Activated B cell treated with CpG ODN at 0.5 μM for 24 hours (primary cell): ENCODE results near the gene CALN1. TPM values are rescaled to one million over a fixed set of nuclear protein-coding genes. Genes with fewer than 3 reads are reported as not detected.
"Not testable (repeated sequence)": the region's sequence is repeated elsewhere in the genome, so short reads cannot be mapped to it uniquely, and the experiment has no call there.

Source experiments
- ATAC-seq: fragments of 200-7000 bp; cut with Tn5 transposase; one replicate; pipeline ENCODE4 v1.10.0; 2021; ENCODE audit warnings: low read depth, mild to moderate bottlenecking, moderate library complexity
- CTCF ChIA-PET: fragments of 350-600 bp; sonication (Branson Sonifier 250); formaldehyde crosslinking; loops from one replicate; lab custom pipeline; 2021; ENCODE audit warnings: antibody characterized with exemption; lab: Charles Lee
- POLR2A ChIA-PET: fragments of 350-600 bp; sonication (Branson Sonifier 250); formaldehyde crosslinking; loops from one replicate; lab custom pipeline; 2021; ENCODE audit warnings: antibody characterized with exemption; lab: Charles Lee
- DNase-seq: peaks from one replicate; pipeline ENCODE4 v3.0.0; 2022
- H3K27ac Mint-ChIP-seq: one replicate; pipeline ENCODE4 v1.8.0; 2020; ENCODE audit warnings: mixed read lengths
- H3K27me3 Mint-ChIP-seq: one replicate; pipeline ENCODE4 v1.8.0; 2021; ENCODE audit warnings: mixed read lengths
- H3K36me3 Mint-ChIP-seq: one replicate; pipeline ENCODE4 v1.8.0; 2021; ENCODE audit warnings: low read depth, mixed read lengths
- H3K4me1 Mint-ChIP-seq: one replicate; pipeline ENCODE4 v1.8.0; 2021; ENCODE audit warnings: mixed read lengths
- H3K4me3 Mint-ChIP-seq: one replicate; pipeline ENCODE4 v1.8.0; 2020; ENCODE audit warnings: mild to moderate bottlenecking, mixed read lengths
- H3K9me3 Mint-ChIP-seq: one replicate; pipeline ENCODE4 v1.8.0; 2020; ENCODE audit warnings: mixed read lengths
- intact Hi-C: fragments of 100-400 bp; cut with micrococcal nuclease; formaldehyde crosslinking; loops from one replicate; pipeline ENCODE4 v1.15.1; 2024
- total RNA-seq: library from RNA; stranded (reverse); gene quantifications from 2 replicates; pipeline ENCODE4 v1.2.3, GENCODE V29; 2022
- TF ChIP-seq, protein P1 (sequence below): fragments of 200-600 bp; IDR thresholded peaks from one replicate; pipeline ENCODE4 v1.8.0; 2022; ENCODE audit warnings: antibody characterized with exemption, mild to moderate bottlenecking

CALN1 gene
- total RNA-seq, 1 donor from 2014 or later: not detected

DNA sequence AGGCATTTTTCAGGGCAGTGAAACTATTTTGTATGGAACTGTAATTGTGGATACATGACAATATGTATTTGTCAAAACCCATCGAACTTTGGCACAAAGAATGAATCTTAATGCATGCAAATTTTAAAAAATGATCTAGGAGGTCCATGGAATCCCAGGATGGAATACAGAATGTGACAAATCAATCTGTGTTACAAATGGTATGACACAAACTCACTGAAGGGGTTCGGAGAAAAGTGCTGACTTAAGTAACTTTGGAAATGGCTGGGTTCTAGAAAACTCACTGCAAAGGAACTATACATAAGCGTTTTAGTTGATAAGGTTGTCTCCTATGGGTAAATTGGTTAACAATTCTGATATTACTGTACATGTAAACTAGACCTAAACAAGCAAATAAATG, 26.0 kb downstream of the CALN1 start:
- Mint-ChIP-seq H3K27me3 (no peaks in the 10 kb centered on the region), H3K9me3 (peaks cover 3% of the 10 kb centered on the region), H3K27ac (no peak overlapping the region), H3K4me1 (no peaks in the 10 kb centered on the region), H3K4me3 (no peak overlapping the region), H3K36me3 (no peaks in the 10 kb centered on the region)
- DNase-seq (no peak), ATAC-seq (no peak)
- TF ChIP-seq, protein P1, sequence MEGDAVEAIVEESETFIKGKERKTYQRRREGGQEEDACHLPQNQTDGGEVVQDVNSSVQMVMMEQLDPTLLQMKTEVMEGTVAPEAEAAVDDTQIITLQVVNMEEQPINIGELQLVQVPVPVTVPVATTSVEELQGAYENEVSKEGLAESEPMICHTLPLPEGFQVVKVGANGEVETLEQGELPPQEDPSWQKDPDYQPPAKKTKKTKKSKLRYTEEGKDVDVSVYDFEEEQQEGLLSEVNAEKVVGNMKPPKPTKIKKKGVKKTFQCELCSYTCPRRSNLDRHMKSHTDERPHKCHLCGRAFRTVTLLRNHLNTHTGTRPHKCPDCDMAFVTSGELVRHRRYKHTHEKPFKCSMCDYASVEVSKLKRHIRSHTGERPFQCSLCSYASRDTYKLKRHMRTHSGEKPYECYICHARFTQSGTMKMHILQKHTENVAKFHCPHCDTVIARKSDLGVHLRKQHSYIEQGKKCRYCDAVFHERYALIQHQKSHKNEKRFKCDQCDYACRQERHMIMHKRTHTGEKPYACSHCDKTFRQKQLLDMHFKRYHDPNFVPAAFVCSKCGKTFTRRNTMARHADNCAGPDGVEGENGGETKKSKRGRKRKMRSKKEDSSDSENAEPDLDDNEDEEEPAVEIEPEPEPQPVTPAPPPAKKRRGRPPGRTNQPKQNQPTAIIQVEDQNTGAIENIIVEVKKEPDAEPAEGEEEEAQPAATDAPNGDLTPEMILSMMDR: no peak
- intact Hi-C loops: no loop called here
- POLR2A ChIA-PET: no interaction called here
- CTCF ChIA-PET: no interaction called here

GRCh38 chr7:72362246-72362645, 49.9 kb downstream of the CALN1 start:
- intact Hi-C loops: no loop called here

DNA sequence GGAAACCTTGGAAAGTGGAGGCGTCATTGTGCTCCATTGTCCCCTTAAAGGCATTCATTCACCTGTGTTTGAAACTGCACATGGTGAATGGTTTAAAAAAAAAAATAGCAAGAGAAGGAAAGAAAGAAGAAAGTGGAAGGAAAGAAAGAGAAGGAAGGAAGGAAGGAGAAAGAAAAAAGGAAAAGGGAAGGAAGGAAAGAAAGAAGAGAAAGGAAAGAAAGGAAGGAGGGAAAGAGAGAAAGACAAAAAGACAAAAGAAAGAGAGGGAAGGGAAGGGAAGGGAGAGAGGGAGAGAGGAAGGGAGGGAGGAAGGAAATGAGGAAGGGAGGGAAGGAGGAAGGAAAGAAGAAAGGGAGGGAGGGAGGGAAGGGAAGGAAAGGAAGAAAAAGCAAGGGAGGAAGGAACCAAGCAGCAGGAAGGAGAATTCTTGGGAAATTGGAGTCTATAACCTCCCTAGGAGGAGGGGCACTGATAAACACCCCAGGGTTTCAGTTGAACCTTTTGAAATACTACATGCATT, 66.9 kb downstream of the CALN1 start:
- POLR2A ChIA-PET: no interaction called here
- ATAC-seq: no peak

More at GRCh38 chr7:72362246-72362645, 49.9 kb downstream of the CALN1 start:
- no peaks in the 10 kb centered on the region for H3K4me1 Mint-ChIP-seq
- H3K27ac Mint-ChIP-seq: no peak overlapping the region
- no peaks in the 10 kb centered on the region for H3K27me3 Mint-ChIP-seq
- TF ChIP-seq, protein P1: no peak
- ChIA-PET CTCF (no interaction called here), POLR2A (no interaction called here)
- no peaks in the 10 kb centered on the region for H3K36me3 Mint-ChIP-seq
- ATAC-seq (no peak), DNase-seq (no peak)
- no peaks in the 10 kb centered on the region for H3K9me3 Mint-ChIP-seq
- no peak overlapping the region for H3K4me3 Mint-ChIP-seq

DNA sequence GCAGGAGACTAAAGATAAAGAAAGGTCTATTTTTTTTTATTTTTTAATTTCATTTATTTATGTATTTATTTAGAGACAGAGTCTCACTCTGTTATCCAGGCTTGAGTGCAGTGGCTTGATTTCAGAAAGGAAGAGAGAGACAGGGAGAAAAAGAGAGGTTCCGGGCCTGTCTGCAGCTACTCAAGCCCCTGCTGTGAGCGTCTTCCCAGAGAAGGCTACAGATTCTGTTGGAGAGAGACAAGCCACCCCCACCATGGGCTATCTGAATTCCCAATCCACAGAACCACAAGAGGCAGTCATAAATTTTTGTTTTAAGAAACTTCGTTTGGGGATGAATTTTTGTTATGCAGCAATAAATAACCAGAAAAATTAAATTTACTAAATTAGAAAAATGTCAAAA, 68.1 kb downstream of the CALN1 start:
- TF ChIP-seq, protein P1: no peak
- Mint-ChIP-seq H3K9me3 (peaks cover 4% of the 10 kb centered on the region), H3K4me3 (no peak overlapping the region), H3K4me1 (no peaks in the 10 kb centered on the region), H3K36me3 (no peaks in the 10 kb centered on the region), H3K27me3 (peaks cover 12% of the 10 kb centered on the region), H3K27ac (no peak overlapping the region)
- no peak for ATAC-seq
- ChIA-PET POLR2A (no interaction called here), CTCF (no interaction called here)
- intact Hi-C loops: no loop called here
- no peak for DNase-seq

More for the DNA sequence above, 66.9 kb downstream of the CALN1 start:
- CTCF ChIA-PET: no interaction called here
- peaks cover 7% of the 10 kb centered on the region for H3K27me3 Mint-ChIP-seq
- intact Hi-C loops: no loop called here
- DNase-seq: no peak
- no peak overlapping the region for H3K4me3 Mint-ChIP-seq
- TF ChIP-seq, protein P1: no peak
- peaks cover 8% of the 10 kb centered on the region for H3K9me3 Mint-ChIP-seq
- H3K27ac Mint-ChIP-seq: no peak overlapping the region
- H3K4me1 Mint-ChIP-seq: no peaks in the 10 kb centered on the region
- H3K36me3 Mint-ChIP-seq: no peaks in the 10 kb centered on the region

DNA sequence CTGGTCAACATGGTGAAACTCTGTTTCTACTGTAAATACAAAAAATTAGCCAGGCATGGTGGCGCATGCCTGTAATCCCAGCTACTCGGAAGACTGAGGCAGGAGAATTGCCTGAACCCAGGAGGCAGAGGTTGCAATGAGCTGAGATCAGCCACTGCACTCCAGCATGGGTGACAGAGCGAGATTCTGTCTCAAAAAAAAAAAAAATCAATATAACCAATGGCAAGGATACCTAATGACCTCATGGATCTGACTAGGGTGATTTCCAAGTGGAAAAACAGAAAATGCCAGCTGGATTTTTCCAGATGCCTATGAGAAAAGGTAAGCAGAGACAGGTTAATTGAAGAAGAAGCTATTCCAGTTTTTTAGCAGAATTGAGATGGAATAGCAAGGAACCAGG, 68.8 kb downstream of the CALN1 start:
- H3K27me3 Mint-ChIP-seq: peaks cover 14% of the 10 kb centered on the region
- ATAC-seq, H3K27ac Mint-ChIP-seq, H3K36me3 Mint-ChIP-seq, CTCF ChIA-PET, H3K9me3 Mint-ChIP-seq, H3K4me1 Mint-ChIP-seq, intact Hi-C loops, H3K4me3 Mint-ChIP-seq, POLR2A ChIA-PET, DNase-seq: not testable (repeated sequence)
